Stimulated activated CD4-positive, alpha-beta T cell treated with anti-CD3 and anti-CD28 coated beads, Interleukin-15, amount 100 ng/mL, for 1 hour (primary cell): ENCODE results near the gene DHDH.
"Not testable (repeated sequence)": the region's sequence is repeated elsewhere in the genome, so short reads cannot be mapped to it uniquely, and the experiment has no call there.

ENCODE experiments used
- DNase-seq, 2 donors: peaks; one replicate each; pipeline ENCODE4 v3.0.0-alpha.2; 2020; ENCODE audit warnings: low read depth in 1 of 2, low spot score in 1 of 2

Gene DHDH

GRCh38 chr19:48933382-48933932 lies at the start of gene DHDH:
DHDH (plus strand) TSS chr19:48933699; CDS start chr19:48933722, 23 bp downstream.
- peak; percentile 60 to 78 for DNase-seq

DNA sequence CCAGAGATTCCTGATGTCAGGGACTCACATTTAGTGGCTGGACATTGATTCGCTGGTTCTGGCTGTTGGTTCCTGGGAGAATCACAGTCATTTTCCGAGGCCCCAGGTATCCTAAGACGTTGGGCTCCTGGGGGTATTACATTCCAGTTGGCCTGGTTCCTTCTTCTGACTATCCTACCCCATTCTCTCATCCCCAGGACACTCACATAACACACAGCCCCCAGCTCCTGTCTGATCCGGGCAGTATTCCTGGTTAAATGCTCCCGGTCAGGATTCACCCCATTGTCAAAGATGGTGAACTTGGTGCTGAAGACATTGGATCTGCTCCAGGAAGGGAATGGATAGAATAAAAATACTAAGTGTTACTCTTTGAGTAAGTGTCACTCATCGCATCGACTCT lies 49.8 kb upstream of the DHDH start:
- DNase-seq: no peak

DNA sequence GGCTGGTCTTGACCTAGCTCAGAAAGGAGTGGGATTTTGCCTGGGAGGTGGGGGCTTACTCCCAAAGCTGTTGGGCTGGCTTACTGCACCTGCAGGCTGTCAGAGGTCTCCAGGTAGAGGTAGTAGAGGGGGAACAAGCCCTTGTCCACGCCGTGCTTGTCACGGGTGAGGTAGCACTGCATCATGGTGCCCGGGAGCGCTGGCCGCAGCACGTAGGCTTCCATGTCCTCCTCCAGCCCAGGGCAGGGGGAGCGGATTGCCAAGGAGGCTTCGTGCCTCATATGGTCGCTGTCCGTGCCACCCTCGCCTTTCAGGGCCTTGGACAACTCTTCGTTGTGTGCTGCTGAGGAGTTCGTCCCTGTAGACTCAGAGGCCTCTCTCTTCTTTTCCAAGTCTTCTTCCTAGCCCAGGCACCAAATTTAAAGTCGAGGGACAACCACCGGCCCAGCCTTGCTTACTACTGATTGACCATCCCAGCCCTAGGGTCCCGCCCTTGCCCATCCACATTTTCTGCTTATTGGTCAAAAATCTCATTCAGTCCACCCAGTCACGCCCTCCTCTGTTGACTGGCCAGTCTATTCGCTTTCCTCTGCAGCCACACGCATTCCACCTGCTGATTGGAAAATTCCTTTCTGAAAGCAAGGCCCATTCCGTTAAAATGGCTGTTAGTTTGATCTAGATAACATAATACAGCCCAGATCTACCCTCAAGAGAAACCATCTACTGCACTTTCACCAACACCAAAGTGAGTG lies 45.5 kb upstream of the DHDH start:
- no peak for DNase-seq

DNA sequence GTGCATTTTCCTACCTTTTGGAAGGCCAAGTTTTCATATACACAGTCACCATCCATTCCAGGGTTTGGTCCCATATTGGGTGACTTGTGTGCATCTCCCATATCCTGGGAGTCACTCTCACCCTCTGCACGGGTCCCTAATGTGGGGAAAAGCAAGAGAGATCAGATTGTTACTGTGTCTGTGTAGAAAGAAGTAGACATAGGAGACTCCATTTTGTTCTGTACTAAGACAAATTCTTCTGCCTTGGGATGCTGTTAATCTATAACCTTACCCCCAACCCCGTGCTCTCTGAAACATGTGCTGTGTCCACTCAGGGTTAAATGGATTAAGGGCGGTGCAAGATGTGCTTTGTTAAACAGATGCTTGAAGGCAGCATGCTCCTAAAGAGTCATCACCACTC lies 44.0 kb upstream of the DHDH start:
- DNase-seq: not testable (repeated sequence)

DNA sequence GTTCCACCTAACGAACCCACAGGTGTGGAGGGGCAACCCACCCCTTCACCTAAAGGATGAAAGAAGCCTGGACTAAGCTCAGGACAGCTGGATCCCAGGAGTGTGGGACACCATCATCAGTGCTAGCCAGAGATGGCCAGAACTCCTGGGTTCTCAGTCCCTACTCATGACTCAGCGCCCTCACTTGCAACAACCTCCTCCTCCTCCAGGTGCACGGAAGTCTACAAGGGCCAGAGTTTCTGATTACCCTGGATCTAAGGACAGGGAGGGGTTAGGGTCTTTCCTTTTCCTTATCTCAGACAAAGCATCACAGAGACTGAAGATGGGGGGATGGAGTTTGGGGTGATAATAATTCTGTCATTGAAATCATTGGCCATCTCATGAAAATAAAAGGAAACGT lies 42.9 kb upstream of the DHDH start:
- no peak for DNase-seq

DNA sequence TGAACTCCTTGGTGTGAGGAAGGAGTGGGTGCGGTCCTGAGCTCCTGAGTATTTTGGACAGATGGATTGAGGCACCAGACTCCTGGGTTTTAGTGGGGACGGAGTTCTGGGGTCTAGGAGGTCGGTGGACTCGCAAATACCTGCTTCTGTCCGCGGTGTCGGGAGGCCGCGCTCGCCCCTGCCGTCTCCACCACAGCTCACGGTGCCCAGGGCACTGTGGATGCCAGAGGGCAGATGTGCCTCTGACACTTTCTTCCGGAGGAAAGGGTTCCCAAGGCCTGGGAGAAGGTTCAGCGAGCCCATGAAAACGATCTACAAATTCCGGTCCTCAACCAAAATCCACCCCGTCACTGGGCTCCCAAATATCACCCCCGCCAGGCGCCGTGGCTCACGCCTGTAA lies 38.3 kb upstream of the DHDH start:
- no peak for DNase-seq

GRCh38 chr19:48896191-48896720 lies 37.2 kb upstream of the DHDH start:
- DNase-seq: no peak

DNA sequence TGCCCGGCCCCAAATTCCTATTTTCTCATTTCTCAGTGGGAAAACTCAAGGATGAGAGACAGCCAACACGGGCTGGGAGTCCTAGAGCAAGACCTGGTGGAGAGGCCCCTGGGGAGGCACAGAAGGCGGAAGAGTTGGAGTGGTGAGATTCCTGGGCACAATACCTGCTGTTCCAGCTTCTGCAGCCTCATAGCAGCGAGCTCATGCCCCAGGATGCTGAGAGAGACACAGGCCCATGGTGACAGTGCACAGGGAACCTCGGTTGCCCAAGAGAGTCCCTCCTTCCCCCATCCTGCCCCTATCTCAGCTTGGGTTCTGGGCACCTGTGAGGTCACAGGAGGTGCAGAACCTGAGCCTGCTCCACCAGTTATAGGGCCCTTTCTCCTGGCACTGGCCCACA lies 36.3 kb upstream of the DHDH start:
- DNase-seq: no peak

- DNase-seq: not testable (repeated sequence)
Measured at GRCh38 chr19:48899386-48899749, 34.1 kb upstream of the DHDH start.

- DNase-seq: peak; percentile 97 to 99
Measured at GRCh38 chr19:48899781-48900476, 33.6 kb upstream of the DHDH start, which contains the start of gene NUCB1. NUCB1 (plus strand) TSS chr19:48900312; CDS start chr19:48900797, 485 bp downstream.

GRCh38 chr19:48900477-48901406 lies 32.8 kb upstream of the DHDH start:
- DNase-seq: no peak

DNA sequence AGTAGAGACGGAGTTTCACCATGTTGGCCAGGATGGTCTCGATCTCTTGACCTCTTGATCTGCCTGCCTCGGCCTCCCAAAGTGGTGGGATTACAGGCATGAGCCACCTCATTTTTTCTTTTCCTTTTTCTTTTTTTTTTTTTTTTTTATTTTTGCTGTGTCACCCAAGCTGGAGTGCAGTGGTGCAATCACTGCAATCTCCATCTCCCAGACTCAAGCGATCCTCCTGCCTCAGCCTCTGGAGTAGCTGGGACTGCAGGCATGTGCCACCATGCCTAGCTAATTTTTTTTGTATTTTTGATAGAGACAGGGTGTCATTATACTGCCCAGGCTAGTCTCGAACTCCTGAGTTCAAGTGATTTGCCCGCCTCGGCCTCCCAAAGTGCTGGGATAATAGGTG lies 31.2 kb upstream of the DHDH start:
- not testable (repeated sequence) for DNase-seq

- DNase-seq: not testable (repeated sequence)
Measured at GRCh38 chr19:48903788-48904187, 29.7 kb upstream of the DHDH start.

DNA sequence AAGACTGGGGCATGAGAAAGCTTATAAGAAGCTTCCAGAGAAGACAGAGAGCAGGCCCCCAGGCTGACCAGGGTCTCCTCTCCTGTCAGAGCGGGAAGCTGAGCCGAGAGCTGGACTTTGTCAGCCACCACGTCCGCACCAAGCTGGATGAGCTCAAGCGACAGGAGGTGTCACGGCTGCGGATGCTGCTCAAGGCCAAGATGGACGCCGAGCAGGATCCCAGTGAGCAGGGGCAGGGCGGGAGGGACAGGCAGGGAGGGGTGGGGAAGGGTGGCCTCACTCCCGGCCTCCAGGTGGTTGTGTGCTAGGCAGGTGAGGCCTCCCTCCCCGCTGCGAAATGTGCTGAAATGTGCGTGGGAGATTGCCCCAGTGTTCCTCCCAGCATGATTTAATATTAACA lies 27.8 kb upstream of the DHDH start:
- no peak for DNase-seq

DNA sequence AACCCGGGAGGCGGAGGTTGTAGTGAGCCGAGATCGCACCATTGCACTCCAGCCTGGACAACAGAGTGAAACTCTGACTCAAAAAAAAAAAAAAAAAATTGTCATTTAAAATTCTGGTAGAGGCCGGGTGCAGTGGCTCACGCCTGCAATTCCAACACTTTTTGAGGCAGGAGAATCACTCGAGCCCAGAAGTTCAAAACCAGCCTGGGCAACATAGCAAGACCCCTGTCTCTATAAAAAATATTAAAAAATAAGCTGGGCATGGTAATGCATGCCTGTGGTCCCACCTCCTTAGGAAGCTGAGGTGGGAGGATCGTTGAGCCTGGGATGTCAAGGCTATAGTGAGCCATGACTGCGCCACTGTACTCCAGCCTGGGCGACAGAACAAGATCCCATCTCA lies 27.2 kb upstream of the DHDH start:
- no peak for DNase-seq

DNA sequence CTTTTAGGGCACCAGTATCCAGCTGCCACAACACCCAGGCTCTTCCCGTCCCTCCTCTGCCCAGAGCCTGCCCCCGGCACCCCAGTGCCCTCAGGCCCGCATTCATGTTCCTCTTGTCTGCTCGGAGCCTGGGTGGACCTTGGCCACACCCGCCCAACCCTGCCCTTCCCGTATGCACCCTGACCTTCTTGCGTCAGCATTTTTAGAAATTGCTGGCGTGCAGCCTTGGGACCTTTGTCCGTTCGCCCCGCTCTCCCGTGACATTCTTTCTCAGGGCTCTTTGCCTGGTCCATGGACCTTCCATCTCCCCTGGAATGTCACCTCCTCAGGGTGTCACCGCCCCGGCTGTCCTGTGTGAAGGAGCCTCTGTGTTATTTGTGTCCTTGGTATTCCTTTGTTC lies 25.8 kb upstream of the DHDH start:
- no peak for DNase-seq

GRCh38 chr19:48909424-48910077 lies 23.9 kb upstream of the DHDH start:
- not testable (repeated sequence) for DNase-seq

GRCh38 chr19:48910803-48911202 lies 22.7 kb upstream of the DHDH start:
- DNase-seq: no peak

GRCh38 chr19:48913114-48913889 lies 20.2 kb upstream of the DHDH start:
- no peak for DNase-seq

DNA sequence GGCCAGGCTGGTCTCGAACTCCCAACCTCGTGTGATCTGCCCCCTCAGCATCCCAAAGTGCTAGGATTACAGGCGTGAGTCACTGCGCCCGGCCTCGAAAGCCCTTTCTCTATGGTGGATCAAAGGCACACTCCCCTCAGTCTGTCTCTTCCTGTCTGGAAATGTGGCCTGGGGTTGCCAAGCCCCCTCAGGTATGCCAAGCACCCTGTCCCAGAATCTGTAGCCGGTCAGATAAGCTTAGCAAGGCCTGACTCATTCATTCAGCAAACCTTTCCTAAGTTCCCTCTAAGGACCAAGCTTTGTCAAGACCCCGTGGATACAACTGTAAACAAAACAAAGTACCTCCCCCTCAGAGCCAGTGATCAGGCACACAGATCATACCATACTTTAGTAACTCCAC lies 19.3 kb upstream of the DHDH start:
- no peak for DNase-seq
